ENCODE results near the gene CKMT2.

CKMT2 gene

DNA sequence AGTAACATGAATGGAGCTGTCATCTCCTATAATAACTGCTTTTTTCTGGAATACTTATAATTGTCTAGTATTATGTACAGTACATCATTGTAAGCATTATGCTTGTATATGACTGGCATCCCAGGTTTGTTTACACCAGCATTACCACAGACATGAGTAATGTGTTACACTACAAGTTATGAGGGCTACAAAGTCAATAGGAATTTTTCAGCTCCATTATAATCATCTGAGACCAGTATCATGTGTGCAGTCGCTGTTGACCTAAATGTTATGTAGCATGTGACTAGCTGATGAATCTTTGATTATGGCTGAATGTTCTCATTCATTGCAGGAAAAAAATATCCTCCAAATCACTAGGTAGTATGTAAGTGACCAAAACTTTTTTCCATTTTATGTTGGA is 70.4 kb downstream of the CKMT2 start:
- DNase-seq (ENCODE audit: low read depth, low spot score): no peak

DNA sequence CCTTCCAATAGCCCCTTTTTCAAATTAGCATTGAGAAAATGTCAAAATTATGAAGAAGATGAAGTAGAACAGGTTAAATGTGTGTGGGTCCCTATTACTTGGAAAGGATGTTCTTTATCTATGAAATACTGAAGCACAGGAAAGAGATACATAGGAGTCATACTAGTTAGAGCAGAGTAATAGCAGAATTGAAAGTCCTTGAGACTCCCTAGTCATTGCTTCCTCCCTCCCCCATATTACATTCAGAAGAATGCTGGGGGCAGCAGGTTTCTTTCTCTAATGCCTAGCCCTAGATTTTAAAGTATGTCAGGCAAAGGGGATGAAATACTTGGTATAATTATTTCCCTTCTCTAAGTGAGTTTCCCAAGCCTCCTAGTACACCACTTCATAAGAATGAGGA is 72.7 kb downstream of the CKMT2 start:
- DNase-seq (ENCODE audit: low read depth, low spot score): no peak

DNA sequence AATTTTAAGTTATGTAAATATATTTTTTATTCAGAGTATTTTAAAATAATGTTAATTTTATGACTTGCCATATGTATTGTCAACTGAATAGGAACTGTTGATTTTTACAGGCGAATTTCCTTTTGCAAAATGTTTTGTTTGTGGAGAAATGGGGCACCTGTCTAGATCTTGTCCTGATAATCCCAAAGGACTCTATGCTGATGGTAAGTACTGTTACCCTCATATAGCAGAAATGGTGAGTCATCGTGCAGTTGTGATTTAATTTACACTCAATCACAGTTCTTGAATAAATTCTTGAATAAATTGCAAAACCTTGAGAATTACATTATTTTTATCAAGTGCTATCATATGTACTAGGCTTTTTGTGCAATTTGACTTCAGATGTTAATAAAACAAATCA is 75.7 kb downstream of the CKMT2 start:
- DNase-seq (ENCODE audit: low read depth, low spot score): no peak

DNA sequence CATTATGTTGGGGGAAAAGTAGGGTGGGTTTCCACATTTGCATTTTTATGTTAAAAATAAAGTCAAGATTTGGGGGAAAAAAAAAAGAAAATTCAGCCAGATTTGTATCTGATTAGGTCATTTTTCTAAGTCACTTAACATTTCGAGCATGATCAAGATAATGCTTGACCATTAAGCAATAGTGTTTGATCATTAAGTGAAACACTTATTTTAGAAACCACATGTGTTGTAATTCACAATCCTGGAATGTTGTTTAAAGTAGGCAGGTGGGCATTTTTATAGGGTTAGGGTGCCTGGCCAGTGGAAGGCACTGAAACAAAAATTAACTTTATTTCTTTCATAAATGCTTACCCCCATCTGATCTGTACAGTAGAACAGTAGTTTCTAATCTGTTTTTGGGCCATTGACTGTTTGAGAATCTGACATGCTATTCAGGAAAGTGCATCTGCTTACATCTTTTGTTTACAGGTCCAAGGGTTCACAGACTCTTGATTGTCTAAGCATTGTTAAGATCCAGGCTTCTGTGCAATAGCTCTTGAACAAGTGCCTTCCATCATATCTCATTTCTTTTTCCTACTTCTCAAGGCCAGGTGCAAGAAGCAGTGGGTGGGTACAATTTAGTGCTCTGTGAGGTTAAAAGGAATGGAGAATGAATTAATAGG is 77.4 kb downstream of the CKMT2 start:
- DNase-seq (ENCODE audit: low read depth, low spot score): no peak

DNA sequence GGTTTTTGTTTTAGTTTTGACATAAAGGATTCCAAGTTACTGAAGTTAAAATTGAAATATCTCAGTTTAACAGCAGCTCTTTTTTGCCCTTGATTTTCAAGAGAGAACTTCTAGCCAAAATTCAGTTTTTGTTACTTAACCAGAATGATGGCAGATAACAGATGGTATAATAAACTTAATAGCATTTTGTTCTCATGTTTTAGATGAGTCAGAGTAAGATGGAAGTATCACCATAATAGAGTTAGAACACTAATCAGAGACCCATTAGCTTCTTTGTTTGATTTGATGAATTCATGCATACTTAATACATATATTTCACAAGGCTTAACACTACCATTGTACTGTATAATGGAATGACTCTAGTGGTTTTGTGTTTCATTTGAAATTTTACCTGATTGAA is 80.2 kb downstream of the CKMT2 start:
- DNase-seq (ENCODE audit: low read depth, low spot score): no peak

DNA sequence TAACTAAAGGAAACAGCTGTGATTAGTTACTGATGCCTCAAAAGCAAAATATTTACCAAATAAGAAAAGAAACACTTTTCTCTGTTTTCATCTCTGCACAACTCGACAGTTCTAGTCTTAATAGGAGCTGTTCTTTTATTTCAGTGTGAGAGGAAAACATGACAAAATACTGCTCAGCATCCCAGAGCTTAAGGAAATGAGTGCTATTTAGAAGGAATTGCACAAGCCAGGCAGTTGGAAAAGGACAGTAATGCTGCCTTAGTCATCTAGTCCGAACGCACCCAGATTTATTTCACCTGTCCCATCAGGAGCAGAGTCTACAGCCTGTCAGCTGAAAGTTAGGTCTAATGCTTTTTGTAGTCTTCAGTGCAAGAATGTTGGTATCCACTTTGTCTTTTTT is 80.6 kb downstream of the CKMT2 start:
- no peak for DNase-seq (ENCODE audit: low read depth, low spot score)

DNA sequence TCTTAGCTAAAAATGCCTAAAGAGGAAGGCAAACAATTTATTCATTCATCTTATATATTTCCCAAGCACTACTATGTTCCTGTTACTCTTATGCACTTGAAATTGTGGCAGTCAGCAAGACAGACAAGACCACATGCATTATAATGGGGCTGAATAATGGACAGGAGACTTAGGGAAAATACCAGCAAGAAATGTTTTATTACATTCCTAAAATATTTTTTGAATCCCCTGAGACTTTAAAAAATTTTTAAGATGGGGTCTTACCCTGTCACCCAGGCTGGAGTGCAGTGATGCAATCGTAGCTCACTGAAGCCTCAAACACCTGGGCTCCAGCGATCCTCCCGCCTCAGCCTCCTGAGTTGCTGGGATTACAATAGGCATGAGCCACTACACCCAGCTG is 81.5 kb downstream of the CKMT2 start:
- no peak for DNase-seq (ENCODE audit: low read depth, low spot score)

DNA sequence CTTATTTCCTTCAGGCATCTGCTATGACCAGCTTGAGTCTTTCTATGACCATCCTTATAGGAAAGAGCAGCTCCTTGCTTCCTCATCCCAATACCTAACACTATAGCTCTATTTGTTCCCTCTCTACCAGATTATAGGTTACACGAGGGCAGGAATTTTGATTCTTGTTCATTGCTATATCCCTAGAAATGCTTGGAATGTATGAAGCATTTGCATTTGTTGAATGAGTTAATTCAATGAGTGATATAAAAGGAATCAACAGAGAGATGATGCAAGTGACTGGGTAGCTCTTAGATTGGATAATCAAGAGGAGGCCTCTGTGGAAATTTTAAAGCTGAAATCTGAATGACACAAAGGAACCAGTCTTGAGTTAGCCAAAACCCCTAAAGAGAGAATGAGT is 82.2 kb downstream of the CKMT2 start:
- no peak for DNase-seq (ENCODE audit: low read depth, low spot score)

DNA sequence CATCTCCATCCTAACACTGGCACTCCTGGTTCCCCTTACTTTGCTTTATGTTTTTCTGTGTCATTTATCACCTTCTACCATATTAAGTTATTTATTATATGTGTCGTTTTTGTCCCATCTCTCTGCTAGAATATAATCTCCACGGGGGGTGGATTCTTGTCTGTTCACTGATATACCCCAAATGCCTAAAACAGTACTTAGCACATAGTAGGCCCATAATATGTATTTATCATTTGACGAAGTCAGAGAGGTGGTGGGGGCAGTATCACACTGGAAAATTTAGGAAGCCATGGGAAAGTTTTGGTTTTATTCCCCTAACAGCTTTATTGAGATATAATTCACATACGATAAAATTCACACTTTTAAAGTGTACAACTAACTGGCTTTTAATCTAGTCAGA is 82.7 kb downstream of the CKMT2 start:
- no peak for DNase-seq (ENCODE audit: low read depth, low spot score)

Measured in activated CD4-positive, CD25-positive, alpha-beta regulatory T cell treated with anti-CD3 and anti-CD28 coated beads, Interleukin-2, amount 50 U/mL, for 16 hours (primary cell).